Peyer's patch (tissue), 4 donors: ENCODE data around the gene WIPF2.

Source experiments
- POLR2A ChIP-seq, 2 donors: fragments of 450-650 bp; IDR thresholded peaks; one replicate each; pipeline ENCODE4 v1.5.1; 2017; ENCODE audit warnings: antibody characterized with exemption in 2 of 2, mild to moderate bottlenecking in 2 of 2, moderate library complexity in 2 of 2
- TF ChIP-seq, protein P1 (sequence below), 6 experiments: fragments of 450-650 bp in 4 of 6; fragments of 200-600 bp in 2 of 6; sonication (generic) in 1 of 6; IDR thresholded peaks; one replicate each; pipeline ENCODE4 v1.5.1; 2017 to 2019; ENCODE audit warnings: antibody characterized with exemption in 6 of 6, mild to moderate bottlenecking in 3 of 6, moderate library complexity in 1 of 6

DNA sequence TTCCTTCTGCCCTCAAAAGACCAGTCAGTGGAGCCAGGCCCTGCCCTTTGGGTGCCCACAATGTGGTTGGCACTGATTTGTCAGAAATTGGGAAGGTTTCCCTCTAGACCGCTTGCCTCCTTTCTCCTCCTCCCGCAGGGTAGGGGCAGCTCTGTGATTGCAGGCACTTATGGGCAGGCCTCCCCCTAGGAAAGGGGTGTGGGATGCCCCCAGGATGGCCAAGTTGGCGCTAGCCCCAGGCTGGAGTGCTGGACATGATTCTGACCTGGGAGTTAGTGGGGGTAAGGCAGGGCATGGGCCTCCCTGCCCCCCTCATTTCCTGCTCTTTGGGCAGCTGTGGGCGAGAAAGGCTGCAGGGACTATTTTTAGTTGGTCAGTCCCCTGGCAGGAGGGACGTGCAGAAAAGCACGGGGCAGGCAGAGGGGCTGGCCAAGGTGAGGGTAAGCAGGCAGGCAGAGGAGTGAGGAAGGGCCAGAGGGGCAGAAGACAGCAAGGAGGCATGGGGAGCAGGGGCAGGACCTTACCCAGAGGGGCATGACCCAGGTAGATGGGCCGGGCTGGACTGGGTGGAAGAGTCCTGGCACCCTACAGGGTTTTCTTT lies 93.1 kb downstream of the WIPF2 start:
- TF ChIP-seq, protein P1, sequence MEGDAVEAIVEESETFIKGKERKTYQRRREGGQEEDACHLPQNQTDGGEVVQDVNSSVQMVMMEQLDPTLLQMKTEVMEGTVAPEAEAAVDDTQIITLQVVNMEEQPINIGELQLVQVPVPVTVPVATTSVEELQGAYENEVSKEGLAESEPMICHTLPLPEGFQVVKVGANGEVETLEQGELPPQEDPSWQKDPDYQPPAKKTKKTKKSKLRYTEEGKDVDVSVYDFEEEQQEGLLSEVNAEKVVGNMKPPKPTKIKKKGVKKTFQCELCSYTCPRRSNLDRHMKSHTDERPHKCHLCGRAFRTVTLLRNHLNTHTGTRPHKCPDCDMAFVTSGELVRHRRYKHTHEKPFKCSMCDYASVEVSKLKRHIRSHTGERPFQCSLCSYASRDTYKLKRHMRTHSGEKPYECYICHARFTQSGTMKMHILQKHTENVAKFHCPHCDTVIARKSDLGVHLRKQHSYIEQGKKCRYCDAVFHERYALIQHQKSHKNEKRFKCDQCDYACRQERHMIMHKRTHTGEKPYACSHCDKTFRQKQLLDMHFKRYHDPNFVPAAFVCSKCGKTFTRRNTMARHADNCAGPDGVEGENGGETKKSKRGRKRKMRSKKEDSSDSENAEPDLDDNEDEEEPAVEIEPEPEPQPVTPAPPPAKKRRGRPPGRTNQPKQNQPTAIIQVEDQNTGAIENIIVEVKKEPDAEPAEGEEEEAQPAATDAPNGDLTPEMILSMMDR (IDR thresholded peaks at IDR 0.05) = no peak
- no peak for TF ChIP-seq POLR2A (IDR thresholded peaks at IDR 0.05)
